HTR-8/SVneo (cell line): ENCODE measurements around the gene TMEM170B.

ENCODE experiments used
- DNase-seq: peaks from one replicate; pipeline ENCODE4 v3.0.0; 2011; ENCODE audit warnings: low spot score, mixed read lengths; ENCODE audit not compliant: insufficient read length
- FAIRE-seq: peaks from 2 replicates; lab custom pipeline; 2011; peaks lifted over from hg19 to GRCh38; lab: Jason Lieb, UNC

Gene TMEM170B

DNA sequence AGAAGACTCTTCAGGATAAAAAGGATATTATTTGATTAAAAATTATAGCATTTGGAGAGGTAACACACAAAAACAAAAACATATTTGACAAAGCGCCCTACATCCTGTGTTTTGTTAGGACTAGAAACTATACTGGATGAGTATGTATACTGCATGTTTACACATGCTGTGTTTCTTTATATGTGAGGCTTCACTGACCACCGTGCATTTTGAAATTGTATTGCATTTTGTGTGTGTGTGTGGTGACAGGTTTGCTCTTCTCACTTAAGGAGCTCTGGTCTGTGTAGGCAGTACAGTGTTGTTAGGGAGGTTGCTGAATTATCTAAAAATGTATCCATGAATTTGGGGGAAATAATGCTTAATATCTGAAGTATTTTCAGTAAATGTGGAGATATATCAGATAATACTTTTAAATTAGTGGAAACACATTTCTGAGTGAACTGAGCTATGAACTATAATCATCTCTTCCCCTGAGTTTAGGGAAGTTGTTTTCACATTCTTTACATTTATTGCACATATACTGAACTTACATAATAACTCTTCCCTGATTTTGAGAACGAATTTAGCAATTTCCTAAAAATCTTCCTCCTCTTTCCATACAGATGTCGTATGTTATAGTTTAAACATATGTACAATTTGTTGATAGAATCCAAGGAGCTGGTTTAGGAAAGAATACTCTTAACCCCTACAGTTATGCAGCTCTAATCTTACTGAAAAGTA is 43.3 kb downstream of the TMEM170B start:
- DNase-seq (no peak), FAIRE-seq (peak; percentile 20)

DNA sequence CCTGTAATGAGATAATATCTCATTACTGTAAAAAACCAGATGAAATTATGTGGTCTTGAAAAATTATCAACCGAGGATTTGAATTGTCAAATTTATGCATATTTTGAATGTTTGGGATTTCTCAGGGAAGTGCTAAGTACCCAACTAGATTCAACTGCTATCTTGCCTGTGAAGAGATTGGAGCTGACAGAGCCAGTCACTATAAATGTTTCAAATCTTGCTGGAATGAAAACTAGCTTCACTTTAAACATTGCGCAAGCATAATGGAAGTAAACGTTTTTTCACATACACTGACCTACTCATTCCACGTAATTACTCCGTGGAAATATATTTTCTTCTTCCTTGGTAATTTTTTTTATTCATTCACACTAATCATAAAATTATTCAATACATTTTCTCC is 46.7 kb downstream of the TMEM170B start:
- FAIRE-seq (no peak), DNase-seq (no peak)

DNA sequence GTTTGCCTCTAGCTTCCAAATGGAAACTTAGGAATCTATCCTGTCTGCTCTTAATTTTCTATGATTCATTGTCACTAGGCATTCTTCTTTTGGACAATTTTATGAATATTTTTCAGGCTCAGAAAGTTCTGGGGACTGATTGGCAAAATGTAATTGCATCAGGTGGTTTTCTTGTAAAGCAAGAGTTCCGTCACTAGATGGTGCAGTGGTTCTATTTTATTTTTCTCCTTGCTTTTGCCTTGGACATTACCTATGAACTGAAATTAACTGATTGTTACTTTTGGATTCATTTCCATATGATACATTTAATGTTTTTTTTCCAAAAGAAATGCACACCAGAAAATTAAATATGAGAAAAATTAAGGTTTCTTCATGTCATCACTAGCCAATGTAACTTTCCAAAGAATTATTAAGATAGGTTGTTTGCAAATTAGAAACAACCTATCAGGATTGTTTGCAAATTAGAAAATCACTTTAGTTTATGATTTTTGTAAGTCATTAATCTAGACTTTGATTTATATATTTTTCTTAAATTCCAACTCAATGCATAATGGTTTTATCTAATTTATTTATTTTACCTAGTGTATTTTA is 48.0 kb downstream of the TMEM170B start:
- no peak for FAIRE-seq
- DNase-seq: peak; percentile 54

DNA sequence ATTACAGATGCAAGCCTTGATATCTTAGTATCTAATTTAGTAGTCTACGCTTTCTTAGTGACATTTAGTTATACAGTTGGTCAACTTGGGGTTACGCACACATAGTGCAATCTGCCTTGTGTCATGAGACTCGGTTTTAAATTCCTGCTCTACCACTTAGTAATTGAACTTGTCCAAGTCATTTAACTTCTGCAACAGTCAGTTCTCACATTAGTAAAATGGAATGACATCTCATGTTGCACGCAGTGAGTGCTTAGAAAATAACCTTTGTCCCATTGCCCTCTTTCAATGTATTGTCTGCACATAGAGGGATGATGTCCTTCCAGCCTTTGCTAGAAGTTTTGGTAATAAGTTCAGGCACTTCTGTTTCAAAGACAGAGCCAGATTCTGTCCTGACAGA is 48.6 kb downstream of the TMEM170B start:
- FAIRE-seq: no peak

DNA sequence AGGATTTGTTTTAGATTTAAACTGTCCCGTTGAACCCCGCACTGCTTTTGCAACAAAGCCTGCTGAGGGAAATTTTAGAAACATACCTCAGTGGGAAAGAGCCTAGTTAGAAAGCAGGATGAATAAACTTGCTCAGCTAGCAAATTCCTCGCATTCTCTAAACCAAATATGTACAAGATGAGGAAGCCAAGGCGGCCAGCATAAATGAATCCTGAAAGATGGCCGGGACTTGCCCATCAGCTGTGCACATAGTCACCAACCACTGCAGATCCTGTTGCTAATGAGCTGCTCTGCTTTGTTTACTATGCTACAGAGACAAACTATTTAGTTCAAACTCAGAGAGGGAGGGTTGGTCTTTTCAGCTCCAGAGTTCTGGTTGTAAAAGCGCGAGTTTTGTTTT is 49.0 kb downstream of the TMEM170B start:
- DNase-seq: no peak
- peak; percentile 72 for FAIRE-seq

More for the DNA sequence above, 48.6 kb downstream of the TMEM170B start:
- DNase-seq: no peak

DNA sequence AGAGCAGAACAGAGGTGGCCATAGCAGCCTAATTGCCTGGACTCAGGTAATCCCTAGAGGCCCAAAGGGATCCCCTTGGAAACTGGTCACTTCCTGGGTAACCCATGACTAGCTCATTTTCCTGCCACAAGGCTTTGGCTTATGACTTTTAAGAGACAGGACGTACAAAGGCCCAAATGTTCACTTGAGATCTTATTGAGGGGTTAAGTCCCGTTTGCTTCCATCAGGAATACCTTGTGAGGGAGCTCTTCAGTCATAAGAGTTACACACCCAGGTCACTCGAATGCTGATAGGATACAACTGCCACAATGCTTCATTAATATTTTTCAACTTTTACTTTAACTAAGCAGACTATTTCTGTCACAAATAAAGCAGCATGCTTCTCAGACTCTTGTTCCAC is 51.7 kb downstream of the TMEM170B start:
- DNase-seq (no peak), FAIRE-seq (no peak)

DNA sequence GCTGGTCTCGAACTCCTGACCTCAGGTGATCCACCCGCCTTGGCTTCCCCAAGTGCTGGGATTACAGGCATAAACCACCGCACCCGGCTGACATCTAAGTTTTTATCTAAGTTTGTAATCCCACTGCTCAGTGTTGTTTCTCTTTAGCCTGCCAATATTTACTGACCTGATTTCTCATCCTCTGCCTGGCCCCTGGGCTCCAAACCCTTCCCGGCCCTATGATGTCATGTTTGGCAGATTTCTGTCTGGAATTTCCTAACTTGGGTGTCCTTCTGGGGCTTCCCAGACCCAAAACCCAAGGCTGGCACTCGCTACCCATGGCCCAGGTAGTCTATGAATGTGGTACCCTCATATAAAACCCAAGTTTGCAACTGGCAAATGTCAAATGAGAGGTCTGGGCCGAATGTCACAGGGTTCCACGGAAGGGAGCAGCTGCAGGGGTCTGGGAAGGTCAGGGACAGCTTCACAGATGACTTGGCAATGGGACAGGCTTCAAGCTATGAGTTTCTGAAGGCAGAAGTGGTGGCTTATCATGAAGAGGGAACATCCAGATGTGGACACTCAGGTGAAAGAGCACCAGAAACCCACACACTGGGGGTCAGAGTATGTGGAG is 54.9 kb downstream of the TMEM170B start:
- FAIRE-seq: no peak
- no peak for DNase-seq

- no peak for FAIRE-seq
- no peak for DNase-seq
Observed at GRCh38 chr6:11593096-11593495, 55.5 kb downstream of the TMEM170B start.

DNA sequence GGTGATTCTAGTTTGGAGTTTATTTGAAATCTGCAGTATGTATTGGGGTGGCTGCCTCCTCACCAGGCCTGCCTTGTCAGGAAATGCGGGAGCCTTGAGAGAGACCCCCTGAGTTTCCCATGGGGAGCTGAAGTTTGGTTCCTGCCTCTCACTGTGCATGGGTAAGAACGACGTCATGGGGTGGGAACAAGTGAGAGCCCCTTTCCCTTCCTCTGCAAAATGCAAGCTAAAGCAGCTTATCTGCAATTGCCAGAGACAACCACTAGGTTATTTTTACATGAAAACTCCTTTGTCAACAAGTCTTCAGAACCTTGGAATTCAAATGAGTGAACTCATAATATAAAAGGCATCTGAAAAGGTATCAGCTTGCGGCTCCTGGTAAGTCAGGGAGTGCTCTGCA is 58.4 kb downstream of the TMEM170B start:
- FAIRE-seq (no peak), DNase-seq (no peak)

DNA sequence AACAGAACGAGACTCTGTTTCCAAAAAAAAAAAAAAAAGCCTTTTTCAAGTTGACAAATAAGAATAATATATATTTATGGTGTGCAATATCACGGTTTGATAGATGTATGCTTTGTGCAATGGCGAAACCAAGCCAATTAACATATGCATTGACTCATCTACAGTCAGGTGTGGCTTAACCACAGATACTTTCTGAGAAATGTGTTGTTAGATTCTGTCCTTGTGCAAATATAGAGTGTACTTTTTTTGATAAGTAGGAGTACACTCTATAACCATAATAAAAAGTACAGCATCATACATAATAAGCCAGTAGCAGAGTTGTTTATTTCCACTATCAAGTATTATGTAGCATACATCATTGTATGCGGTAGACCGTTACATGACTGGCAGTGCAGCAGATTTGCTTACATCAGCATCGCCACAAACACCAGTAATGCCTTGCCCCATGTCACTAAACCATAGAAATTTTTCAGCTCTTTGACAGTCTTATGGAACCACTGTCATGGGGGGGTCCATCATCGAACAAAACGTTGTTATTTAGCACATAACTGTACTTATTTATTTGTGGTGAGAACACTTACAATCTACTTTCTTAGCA is 59.2 kb downstream of the TMEM170B start:
- DNase-seq (no peak), FAIRE-seq (peak; percentile 48)

- FAIRE-seq: no peak
- no peak for DNase-seq
Observed at GRCh38 chr6:11598687-11599086, 61.1 kb downstream of the TMEM170B start.

- FAIRE-seq: no peak
- no peak for DNase-seq
Observed at GRCh38 chr6:11600251-11600650, 62.7 kb downstream of the TMEM170B start.

DNA sequence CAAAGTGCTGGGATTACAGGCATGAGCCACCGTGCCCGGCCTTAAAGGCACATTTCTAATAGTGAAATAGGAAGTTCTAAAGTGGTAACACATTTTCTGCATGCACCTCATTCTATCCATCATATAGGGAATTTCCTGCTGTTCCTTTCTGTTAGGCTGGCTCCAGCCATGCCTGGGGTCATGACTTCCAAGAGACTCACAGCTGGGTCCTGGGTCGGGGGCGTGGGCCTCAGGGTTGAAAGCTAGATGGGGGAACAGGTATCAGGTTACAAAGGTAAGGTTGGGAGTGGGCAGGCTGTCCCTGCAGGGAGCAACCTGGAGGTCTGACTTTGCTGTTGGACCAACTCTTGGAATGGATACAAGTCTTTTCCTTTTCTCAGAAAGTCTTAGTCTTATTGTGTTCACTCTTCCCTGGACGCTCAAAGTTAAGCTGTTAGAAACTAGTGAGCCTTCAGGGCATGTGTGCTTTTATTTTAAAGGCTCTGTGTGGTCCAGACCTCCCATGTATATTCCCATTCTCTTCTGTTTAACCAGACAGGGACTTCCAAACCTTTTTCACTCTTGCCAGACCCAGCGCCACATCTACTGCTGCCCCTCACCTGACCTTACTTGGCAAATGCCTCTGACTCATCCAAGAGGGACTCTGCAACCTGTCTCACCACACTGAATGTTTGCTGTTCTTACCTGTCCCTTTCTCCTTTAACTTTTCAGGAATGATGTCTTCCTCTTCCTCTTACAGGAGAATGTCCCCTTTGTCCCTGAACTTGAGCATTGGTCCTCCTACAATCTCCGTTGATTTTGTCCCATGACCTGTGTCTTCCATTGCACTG is 64.4 kb downstream of the TMEM170B start:
- DNase-seq (no peak), FAIRE-seq (no peak)

GRCh38 chr6:11604215-11604614 is 66.7 kb downstream of the TMEM170B start:
- DNase-seq (no peak), FAIRE-seq (no peak)

DNA sequence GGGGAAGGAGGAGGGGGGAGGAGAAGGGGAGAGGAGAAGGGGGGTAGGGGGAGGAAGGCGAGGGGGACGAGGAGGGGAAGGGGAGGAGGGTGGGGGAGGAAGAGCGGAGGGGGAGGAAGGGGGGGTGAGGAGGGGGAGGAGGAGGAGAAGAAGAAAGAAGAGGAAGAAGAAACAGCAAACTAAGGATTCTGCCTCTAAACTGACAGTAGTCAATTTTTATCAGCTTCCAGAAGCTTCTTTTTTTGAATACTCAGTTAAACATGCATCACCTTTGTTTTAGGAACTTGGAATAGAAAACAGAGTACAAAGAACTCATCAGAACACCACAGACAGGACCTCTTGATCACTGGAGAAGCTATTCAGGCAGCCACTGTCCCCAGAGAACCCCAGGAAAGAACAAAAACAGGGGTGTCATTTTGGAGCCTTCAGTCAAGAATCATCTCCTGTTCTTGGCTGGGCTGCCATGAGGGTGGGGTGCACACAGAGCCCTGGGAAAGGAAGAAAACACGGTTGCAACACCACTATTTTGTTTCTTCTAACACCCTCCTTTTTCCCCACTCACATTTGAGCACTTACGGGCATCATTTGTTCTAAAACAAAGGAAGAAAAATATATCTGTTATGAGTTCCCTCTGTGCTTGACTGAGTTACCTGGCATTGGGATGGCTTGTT is 67.4 kb downstream of the TMEM170B start:
- DNase-seq (no peak), FAIRE-seq (no peak)

GRCh38 chr6:11605507-11605905 is 68.0 kb downstream of the TMEM170B start:
- DNase-seq (no peak), FAIRE-seq (no peak)

- no peak for FAIRE-seq
Observed at GRCh38 chr6:11606332-11606731, 68.8 kb downstream of the TMEM170B start.

GRCh38 chr6:11607383-11607782 is 69.8 kb downstream of the TMEM170B start:
- no peak for FAIRE-seq
- DNase-seq: no peak

More at GRCh38 chr6:11606332-11606731, 68.8 kb downstream of the TMEM170B start:
- no peak for DNase-seq

DNA sequence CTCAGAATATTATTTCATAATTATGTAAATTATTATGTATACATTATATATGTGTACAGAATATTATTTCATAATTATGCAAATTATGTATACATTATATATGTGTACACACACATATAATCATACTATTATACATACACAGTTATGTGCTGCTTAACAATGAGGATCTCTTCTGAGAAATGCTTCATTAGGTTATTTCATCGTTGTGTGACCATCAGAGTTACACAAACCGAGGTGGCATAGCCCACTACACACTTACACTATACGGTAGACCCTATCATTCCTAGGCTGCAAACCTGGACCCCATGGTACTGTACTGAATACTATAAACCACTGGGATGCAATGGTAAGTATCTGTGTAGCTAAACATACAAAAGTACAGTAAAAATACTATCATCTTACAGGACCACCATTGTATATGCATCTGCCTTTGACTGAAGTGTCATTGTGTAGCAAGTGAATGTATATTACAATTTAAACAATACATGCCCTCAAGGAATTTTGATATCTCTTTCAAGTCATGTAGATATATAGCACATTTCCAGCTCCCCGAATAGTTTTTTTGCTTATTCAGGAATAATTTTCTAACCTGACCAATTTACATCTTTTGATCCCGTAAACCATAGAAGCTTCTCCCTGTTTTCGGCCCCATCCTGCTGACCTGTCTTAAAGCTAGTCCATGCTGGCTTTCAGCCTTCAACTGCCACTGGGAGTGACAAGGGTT is 71.2 kb downstream of the TMEM170B start:
- DNase-seq (no peak), FAIRE-seq (peak; percentile 62)
